CMK (cell line): ENCODE results near the gene PSD4.

Experiments used
- DNase-seq: peaks from one replicate; pipeline ENCODE4 v3.0.0-alpha.2; 2010; ENCODE audit warnings: low read depth

Gene PSD4

GRCh38 chr2:113142290-113142689, 31.5 kb upstream of the PSD4 start:
- no peak for DNase-seq

GRCh38 chr2:113144259-113144658, 29.5 kb upstream of the PSD4 start:
- no peak for DNase-seq

- DNase-seq, result no peak
These were observed 24.9 kb upstream of the PSD4 start for GRCh38 chr2:113148606-113149552.

- no peak for DNase-seq
These were observed 24.1 kb upstream of the PSD4 start for GRCh38 chr2:113149553-113150257.

GRCh38 chr2:113150258-113150601, 23.5 kb upstream of the PSD4 start:
- no peak for DNase-seq

- DNase-seq, result no peak
These were observed 18.4 kb upstream of the PSD4 start for GRCh38 chr2:113155331-113155730.

- no peak for DNase-seq
These were observed 17.3 kb upstream of the PSD4 start for GRCh38 chr2:113156278-113157117.

GRCh38 chr2:113157118-113157896, 16.5 kb upstream of the PSD4 start:
- no peak for DNase-seq

- no peak for DNase-seq
These were observed 15.6 kb upstream of the PSD4 start for GRCh38 chr2:113157897-113158753.

- DNase-seq, result no peak
These were observed 14.8 kb upstream of the PSD4 start for GRCh38 chr2:113158884-113159553.

- DNase-seq, result no peak
These were observed 13.5 kb upstream of the PSD4 start for GRCh38 chr2:113160248-113160647.

- no peak for DNase-seq
These were observed 12.8 kb upstream of the PSD4 start for GRCh38 chr2:113160962-113161361.

GRCh38 chr2:113162173-113162572, 11.6 kb upstream of the PSD4 start:
- no peak for DNase-seq

GRCh38 chr2:113162869-113163268, 10.9 kb upstream of the PSD4 start:
- DNase-seq, result no peak

GRCh38 chr2:113164215-113164929, 9.4 kb upstream of the PSD4 start:
- DNase-seq, result no peak

- DNase-seq, result no peak
These were observed 8.7 kb upstream of the PSD4 start for GRCh38 chr2:113164930-113165585.

GRCh38 chr2:113166187-113166645, 7.6 kb upstream of the PSD4 start:
- no peak for DNase-seq

- no peak for DNase-seq
These were observed 6.4 kb upstream of the PSD4 start for GRCh38 chr2:113167115-113167932.
